ENCODE measurements around the gene SLC18A2. TPM values are rescaled to one million over a fixed set of nuclear protein-coding genes. Genes with fewer than 3 reads are reported as not detected.
A peak's percentile ranks its signal among the peaks of the same experiment; 100 is the strongest.

The SLC18A2 gene
- total RNA-seq, 1 donor from 2014 or later, result 0.13 TPM

DNA sequence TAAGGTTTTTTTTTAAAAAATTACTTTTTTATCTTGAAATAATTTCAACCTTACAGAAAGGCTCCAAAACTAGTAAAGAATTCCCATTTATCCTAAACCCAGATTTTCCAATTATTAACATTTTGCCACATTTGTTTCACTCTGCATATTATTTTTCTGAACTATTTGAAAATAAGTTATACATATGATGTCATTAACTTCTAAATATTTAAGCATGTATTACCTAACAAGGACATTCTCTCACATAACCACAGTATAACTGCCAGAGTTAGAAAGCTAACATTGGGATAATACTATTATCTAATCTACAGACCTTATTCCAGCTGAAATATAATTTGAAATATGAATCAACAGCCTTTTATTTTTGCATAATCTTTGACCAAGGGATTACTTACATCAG, 65.8 kb downstream of the SLC18A2 start:
- peaks cover 27% of the 10 kb centered on the region for H3K9me3 Mint-ChIP-seq
- peaks cover 27% of the 10 kb centered on the region for H3K36me3 Mint-ChIP-seq
- no peak for DNase-seq (ENCODE audit: low spot score in 2 of 2, unreplicated experiment in 2 of 2)
- H3K4me3 Mint-ChIP-seq, result no peak overlapping the region
- H3K4me1 Mint-ChIP-seq, result peaks cover 8% of the 10 kb centered on the region
- no peak for TF ChIP-seq CTCF (IDR thresholded peaks at IDR 0.05; ENCODE audit: unreplicated experiment)
- no peak overlapping the region for H3K27ac Mint-ChIP-seq
- no peaks in the 10 kb centered on the region for H3K27me3 Mint-ChIP-seq (ENCODE audit: low read depth)

GRCh38 chr10:117311261-117311660, 70.3 kb downstream of the SLC18A2 start:
- Mint-ChIP-seq H3K27ac (no peak overlapping the region), H3K9me3 (no peaks in the 10 kb centered on the region), H3K4me3 (no peak overlapping the region), H3K27me3 (ENCODE audit: low read depth) (no peaks in the 10 kb centered on the region), H3K4me1 (peaks cover 8% of the 10 kb centered on the region), H3K36me3 (peaks cover 12% of the 10 kb centered on the region)
- no peak for TF ChIP-seq CTCF (IDR thresholded peaks at IDR 0.05; ENCODE audit: unreplicated experiment)
- no peak for DNase-seq (ENCODE audit: low spot score in 2 of 2, unreplicated experiment in 2 of 2)

DNA sequence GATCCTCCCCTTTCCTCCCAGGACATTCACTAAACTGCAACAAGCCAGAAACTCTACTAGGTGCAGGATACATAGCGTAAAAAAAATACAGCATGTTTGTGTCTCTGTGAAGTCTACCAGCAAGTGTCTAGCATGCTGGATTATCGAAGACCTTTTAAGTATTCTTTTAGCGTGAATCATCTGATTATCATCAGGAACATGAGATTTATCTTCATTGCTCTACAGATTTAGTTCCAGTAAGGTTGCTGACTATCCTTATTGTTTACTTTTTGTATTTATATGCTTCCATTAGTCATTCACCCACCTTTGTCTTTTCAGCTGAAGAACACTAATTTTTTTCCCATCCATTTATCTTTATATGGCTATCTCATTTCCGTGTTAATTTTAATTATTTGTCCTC, 71.5 kb downstream of the SLC18A2 start:
- no peaks in the 10 kb centered on the region for H3K9me3 Mint-ChIP-seq
- peaks cover 8% of the 10 kb centered on the region for H3K4me1 Mint-ChIP-seq
- H3K36me3 Mint-ChIP-seq, result peaks cover 12% of the 10 kb centered on the region
- no peak for DNase-seq (ENCODE audit: low spot score in 2 of 2, unreplicated experiment in 2 of 2)
- no peak overlapping the region for H3K27ac Mint-ChIP-seq
- no peaks in the 10 kb centered on the region for H3K27me3 Mint-ChIP-seq (ENCODE audit: low read depth)
- no peak for TF ChIP-seq CTCF (IDR thresholded peaks at IDR 0.05; ENCODE audit: unreplicated experiment)
- no peak overlapping the region for H3K4me3 Mint-ChIP-seq

- Mint-ChIP-seq H3K27me3 (ENCODE audit: low read depth) (no peaks in the 10 kb centered on the region), H3K4me1 (peaks cover 8% of the 10 kb centered on the region), H3K9me3 (no peaks in the 10 kb centered on the region), H3K36me3 (peaks cover 12% of the 10 kb centered on the region), H3K27ac (no peak overlapping the region), H3K4me3 (no peak overlapping the region)
- no peak for DNase-seq (ENCODE audit: low spot score in 2 of 2, unreplicated experiment in 2 of 2)
- TF ChIP-seq CTCF (IDR thresholded peaks at IDR 0.05; ENCODE audit: unreplicated experiment), result no peak
These were observed 72.7 kb downstream of the SLC18A2 start for GRCh38 chr10:117313641-117314040.

- TF ChIP-seq CTCF (IDR thresholded peaks at IDR 0.05; ENCODE audit: unreplicated experiment), result no peak
- Mint-ChIP-seq H3K9me3 (no peaks in the 10 kb centered on the region), H3K27ac (no peak overlapping the region), H3K4me1 (no peaks in the 10 kb centered on the region), H3K4me3 (no peak overlapping the region), H3K27me3 (ENCODE audit: low read depth) (no peaks in the 10 kb centered on the region), H3K36me3 (peaks cover 11% of the 10 kb centered on the region)
- DNase-seq (ENCODE audit: low spot score in 2 of 2, unreplicated experiment in 2 of 2), result no peak
These were observed 75.8 kb downstream of the SLC18A2 start for GRCh38 chr10:117316701-117317100.

DNA sequence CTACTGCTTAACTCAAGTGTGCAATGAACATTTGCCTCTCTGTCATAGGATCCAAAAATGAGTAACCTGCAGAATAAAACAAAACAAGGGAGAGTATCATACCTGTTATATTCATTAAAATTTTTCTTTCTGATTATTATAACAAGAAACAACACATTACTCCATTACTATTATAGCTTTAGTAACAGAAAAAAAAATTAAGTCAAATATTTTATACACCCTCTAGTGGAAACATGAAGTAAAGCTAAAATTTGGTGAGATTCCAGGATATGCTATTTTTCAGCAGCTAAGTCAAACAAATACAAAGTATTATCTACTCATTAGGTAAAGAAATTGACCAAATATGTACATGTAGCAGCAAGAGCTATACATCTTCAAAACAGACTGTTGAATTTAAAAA, 78.0 kb downstream of the SLC18A2 start:
- no peaks in the 10 kb centered on the region for H3K9me3 Mint-ChIP-seq
- H3K27ac Mint-ChIP-seq, result no peak overlapping the region

More for the DNA sequence above, 78.0 kb downstream of the SLC18A2 start:
- no peak for DNase-seq (ENCODE audit: low spot score in 2 of 2, unreplicated experiment in 2 of 2)
- peak; percentile 59 for TF ChIP-seq CTCF (IDR thresholded peaks at IDR 0.05; ENCODE audit: unreplicated experiment)
- Mint-ChIP-seq H3K4me1 (no peaks in the 10 kb centered on the region), H3K27me3 (ENCODE audit: low read depth) (no peaks in the 10 kb centered on the region), H3K36me3 (peaks cover 4% of the 10 kb centered on the region), H3K4me3 (no peak overlapping the region)

Data from mesothelial cell of epicardium (in vitro differentiated cells).